Activated CD4-positive, alpha-beta T cell treated with anti-CD3 and anti-CD28 coated beads for 4 hours (primary cell): ENCODE data around the gene CLDN12.

Experiments used
- DNase-seq, 2 donors: peaks; one replicate each; pipeline ENCODE4 v3.0.0-alpha.2; 2020

Gene CLDN12

DNA sequence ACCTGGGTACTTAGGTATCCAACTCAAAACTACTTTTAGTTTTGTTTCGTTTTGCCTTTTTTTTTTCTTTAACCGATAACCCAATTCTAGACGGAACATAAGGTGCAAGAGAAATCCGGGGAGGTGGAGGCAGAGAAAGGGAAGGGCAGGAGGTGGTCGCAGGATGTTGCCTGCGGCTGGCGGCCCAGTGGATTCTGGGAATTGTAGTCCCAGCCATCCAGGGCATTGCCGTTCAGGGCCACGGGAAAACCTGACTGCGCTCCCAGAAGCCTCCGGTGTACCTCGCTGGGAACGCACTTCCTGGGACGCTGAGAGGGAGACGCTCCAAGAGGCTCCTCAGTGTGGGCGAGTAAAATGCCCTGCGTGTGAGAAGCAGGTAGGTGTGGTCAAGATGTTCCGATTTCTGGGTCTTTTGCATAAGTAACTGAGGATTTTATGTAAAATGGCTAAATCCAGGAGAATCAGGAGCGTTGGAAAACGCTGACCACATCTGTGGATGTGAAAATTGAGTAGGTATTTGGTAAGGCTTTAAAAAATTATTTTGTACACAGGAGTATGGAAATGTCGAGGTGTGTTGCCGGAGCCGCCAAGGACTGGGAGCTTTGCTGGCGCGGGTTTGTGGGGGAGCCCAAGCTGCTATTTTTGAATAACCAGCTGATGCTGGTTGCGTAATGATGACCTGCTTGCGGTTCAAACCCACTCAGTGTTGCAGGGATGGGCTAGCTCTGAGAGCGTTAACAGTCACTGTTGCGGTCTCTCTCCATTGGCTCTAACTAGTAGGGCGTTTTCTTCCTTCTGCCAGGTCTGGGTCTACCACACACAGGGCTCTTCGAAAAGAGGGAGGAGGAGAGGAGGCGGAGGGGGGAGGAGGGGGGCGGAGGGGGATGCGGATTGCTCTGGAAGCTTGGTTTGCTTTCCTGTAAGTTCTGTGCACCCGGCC is at the start of gene CLDN12:
Gene CLDN12 (plus strand): TSS at position 288 of the 940 bp plus-strand sequence. CDS start 9,216 bp downstream, outside the sequence.
- peak; percentile 58 to 64 for DNase-seq

DNA sequence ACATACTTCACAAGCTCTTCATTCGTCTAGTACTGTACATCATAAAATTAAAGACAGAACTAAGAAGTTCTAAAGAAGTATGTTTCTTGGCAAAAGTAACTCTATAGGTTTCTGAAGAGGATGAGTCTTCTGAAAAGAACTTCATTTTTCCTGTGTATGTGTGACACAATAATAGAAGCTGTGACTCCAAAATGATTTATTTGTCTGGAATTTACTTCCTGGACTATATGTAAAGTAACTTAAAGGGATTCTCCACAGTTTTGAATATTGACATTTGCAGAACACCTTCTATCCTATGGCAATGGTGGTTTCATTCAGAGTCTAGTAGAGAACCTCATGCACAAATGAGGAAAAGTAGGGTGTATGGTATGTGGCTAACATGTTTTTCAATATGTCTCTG is 19.8 kb upstream of the CLDN12 start:
- no peak for DNase-seq

DNA sequence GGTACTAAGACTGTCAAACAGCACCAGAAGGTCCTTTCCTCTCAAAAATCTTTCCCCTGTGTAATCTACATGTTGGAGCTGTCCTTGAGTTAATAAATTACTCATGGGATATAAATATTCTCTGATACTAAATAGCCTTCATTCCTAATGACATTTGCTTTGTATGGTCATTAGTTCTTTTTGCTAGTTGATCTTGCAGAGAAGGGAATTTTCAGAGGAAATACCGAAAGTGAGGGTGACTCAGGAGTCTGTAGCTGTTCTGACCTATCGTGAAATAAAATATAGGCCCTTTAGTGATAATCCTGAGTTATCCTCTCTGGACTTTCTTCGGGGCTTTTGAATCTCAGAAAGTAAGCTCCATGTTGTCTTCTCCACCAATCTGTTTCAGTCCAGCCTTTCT is 19.4 kb upstream of the CLDN12 start:
- DNase-seq = no peak

DNA sequence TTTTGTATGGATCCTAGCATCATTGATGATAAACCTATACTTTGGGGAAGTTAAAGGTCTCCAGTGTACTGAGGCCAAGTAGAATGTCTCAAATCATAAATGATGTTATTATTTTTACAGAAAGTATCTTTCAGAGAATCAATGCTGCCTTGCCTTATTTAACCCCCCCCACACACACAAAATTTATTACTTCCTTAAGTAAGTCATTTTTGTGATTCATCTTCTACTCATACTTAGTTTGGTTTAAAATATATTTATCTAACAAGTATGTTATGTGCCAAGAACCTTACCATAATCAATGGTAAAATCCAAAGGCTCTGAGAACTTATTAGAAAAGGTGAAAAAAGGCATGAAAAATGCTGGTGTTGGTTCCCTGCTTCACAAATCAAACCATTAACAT is 18.8 kb upstream of the CLDN12 start:
- no peak for DNase-seq

DNA sequence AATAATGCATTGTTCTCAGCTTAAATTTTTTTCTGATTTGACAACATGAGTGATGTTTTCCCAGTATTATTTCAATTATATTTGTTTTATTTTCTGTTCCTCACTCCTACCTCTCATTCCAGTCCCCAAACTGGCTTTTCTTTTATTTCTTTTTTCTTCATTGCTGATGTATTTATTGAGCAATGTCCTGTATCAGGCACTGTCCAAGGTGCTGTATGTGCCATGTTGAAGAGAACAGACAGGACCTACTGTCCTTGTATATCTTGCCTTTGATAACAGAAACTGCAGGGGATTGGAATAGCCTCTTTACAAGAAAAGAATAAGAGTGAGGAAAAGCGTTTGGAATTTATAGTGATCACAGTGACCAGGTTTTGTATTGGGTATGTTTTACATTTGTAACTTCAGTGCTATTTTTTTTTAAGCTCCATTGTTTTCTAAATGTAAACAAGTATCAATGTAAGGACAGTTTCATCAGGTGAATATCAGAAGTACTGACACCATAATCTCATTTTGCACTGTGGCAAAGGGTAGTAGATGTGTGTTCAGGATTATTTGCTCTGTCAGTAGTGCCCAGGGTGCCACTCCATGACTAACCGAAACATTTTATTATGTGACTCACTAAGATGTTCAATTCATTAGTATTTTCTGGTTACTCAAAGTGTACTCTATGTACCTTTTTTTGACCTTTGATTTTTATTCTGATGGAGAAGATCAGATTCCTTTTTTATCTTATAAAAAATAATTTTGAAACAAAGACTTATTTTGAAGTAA is 15.6 kb upstream of the CLDN12 start:
- no peak for DNase-seq

DNA sequence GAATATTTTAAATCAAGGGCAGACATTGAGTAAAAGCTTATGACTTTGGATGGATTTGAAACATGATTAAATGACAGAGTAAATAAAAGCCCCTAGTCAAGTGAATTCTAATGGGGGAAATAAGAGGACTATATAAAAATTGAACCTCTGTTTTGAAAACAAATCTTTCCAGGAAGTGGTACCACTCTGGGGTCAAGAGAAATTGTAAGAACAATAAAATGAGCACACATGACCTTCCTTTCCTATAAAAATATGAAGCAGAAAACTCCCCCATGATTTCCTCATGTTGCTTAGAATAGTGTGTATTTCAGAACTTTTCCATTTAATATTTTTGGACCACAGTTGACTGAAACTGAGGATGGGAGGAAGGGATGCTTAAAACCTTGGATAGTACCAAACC is 12.3 kb upstream of the CLDN12 start:
- DNase-seq = no peak

DNA sequence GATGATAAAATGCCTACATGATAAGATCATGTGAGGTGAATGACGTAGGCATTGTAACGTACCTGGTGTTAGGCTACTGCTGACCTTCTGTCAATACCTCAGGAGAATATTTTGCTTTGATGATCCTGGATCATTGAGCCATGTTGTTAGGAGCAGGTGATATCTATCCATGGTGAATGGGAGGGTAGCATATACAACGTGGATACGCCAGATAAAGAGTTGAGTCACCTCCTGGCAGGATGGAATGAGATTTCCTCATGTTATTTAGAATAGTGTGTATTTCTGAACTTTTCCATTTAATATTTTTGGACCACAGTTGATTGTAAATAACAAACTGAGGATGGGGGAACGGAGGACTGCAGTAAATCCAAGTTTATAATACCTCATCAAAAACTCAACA is 11.8 kb upstream of the CLDN12 start:
- no peak for DNase-seq

DNA sequence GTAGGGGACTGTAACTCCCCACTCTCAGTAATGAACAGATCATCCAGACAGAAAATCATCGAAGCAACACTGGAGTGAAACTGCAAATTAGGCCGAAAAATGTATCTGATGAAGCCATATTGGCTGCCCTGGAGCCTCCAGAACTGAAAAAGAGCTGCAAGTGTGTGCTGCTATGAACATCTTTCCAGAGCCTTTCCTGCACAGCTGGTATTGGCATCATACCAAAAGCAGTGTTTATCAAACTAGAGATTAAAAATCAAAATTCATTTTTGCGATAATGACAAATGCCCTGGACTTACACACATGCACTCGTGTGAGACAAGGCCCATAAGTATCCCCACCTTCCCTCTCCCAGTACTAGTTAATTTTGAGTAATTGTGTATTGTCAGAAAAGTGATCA is 6.8 kb upstream of the CLDN12 start:
- DNase-seq = no peak

DNA sequence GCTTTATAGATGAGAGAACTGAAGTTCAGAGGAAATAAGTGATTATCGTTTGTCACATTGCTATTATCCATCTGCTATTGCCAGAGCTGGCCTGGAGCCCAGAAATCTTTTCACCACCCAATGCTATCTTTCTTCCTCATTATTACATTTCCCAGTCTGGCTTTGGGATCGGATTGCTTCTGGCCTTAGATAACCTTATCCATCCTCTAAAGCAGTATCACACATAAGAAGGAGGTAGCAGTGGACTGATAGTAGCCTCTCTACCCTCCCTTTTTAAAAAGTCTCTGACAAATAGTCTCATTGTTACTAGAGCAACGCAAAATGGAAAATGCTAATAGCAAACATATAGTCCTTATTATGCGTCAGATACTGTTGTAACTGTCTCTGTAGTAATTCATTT is 1.3 kb upstream of the CLDN12 start:
- DNase-seq = no peak

DNA sequence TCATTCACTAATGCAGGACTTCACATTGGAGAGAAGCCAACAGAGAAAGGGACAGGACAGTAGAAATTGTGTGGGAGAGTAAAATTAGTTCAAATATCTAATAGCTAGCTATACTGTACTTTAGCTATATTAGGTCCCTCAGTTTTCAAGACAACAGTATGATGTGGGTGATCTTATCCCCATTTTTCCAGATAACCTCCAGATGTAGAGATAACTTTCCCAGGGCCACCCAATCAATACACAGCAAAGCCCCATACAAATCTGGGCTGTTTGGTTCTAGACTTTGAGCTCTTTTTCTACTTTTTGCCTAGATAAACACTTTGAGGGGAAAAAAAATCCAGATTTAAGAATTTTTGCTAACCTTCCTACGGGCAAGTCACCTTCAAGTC is 482 bp upstream of the CLDN12 start:
- no peak for DNase-seq

DNA sequence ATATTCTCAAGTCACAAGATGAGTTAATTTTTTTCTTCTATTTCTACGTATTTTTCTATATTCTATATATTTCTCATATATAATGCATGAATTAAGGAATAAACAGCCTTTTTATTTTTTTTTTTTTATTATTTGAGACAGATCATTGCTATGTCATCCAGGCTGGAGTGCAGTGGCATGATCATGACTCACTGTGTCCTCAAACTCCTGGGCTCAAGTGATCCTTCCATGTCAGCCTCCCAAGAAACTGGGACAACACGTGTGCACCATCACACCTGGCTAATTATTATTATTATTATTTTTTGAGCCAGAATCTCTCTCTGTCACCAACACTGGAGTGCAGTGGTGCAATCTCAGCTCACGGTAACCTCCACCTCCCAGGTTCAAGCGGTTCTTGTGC is 1.5 kb downstream of the CLDN12 start:
- DNase-seq = no peak

DNA sequence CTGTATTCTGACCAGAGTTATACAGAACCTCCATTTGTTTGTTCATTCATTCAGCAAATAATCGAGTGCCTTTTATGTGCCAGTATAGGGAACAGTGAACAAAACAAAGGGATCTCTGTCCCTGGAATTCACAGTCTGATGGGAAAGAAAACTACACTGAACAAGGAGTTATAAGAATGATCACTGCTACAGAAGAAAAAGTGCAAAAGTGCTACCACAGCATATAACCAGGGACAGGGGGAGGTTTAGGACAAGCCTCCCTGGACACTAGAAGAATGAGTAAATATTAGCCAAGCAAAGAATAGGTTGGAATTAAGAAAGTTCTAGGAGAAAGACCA is 4.2 kb downstream of the CLDN12 start:
- DNase-seq = no peak

DNA sequence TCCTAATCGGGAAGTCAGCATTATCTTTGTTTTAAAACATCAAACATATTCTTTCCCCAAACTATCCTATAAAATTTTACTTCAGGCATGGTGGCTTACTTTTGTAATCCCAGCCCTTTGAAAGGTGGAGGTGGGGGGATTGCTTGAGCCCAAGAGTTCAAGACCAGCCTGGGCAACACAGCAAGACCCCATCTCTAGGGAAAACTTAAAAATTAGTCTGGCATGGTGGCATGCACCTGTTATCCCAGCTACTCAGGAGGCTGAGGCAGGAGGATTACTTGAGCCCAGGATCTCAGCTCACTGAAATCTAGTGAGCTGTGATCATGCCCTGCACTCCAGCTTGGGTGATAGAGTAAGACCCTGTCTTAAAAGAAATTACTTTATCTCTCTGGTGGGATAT is 4.9 kb downstream of the CLDN12 start:
- DNase-seq = no peak

DNA sequence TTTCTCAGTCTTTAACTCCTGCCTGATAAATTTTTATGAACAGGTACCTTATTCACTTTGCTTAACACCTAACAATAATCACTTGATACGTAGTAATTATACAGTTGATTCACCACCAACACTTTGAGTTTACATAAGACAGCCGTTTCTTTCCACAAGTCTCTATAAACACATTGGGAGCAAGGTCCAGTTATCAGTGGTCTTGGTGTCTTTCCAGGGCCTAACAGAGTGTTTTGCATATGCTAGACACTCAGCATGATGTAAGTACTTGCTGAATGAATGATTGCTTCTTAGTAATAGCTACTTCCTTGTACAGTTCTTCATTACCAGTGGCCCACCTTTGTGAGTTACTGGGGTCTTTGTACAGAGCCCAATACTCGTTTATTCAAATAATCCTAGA is 6.4 kb downstream of the CLDN12 start:
- no peak for DNase-seq

DNA sequence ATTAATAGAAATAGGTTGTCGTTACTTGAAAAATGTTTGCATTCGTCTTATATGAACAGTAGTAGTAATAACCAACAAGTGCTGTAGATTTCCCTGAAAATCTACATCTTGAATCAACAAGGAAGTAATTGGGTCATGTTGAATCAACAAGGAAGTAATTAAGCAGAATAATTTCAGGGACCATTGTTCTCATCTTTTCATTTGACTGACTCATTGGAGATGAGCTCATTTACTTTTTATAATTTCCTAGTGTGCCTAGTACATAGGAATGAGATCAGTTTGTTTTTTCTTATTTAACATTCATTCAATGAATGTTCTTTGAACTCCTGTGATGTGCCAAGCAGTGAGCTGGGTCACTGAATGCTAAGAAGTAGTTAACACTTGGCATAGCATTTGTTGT is 8.2 kb downstream of the CLDN12 start:
- no peak for DNase-seq

DNA sequence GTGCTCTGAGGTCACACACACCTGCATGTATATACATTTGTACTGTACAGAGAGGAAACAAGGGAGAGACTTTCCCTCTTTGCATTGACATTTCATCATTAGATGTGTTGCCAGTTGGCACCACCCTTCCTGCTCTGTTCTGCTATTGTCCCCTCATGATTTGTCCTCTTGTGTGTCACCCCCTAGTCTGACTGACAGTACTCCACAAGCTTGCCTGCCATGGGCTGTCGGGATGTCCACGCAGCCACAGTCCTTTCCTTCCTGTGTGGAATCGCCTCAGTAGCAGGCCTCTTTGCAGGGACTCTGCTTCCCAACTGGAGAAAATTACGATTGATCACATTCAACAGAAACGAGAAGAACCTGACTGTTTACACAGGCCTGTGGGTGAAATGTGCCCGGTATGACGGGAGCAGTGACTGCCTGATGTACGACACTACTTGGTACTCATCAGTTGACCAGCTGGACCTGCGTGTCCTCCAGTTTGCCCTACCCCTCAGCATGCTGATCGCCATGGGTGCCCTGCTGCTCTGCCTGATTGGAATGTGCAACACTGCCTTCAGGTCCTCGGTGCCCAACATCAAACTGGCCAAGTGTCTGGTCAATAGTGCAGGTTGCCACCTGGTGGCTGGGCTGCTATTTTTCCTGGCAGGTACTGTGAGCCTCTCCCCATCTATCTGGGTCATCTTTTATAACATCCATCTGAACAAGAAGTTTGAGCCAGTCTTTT is 9.4 kb downstream of the CLDN12 start:
- DNase-seq = peak in 1 of 2 donors; percentile 11

DNA sequence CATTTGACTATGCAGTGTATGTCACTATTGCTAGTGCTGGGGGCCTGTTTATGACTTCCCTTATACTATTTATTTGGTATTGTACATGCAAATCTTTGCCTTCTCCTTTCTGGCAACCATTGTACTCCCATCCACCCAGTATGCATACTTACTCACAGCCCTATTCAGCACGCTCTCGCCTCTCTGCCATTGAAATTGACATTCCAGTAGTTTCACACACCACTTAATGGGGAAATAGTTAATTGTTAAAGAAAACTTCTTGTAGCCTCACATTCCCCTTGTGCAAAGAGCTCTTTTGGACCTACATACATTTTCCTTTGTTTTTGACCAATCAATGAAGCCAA is 9.9 kb downstream of the CLDN12 start:
- DNase-seq = no peak

DNA sequence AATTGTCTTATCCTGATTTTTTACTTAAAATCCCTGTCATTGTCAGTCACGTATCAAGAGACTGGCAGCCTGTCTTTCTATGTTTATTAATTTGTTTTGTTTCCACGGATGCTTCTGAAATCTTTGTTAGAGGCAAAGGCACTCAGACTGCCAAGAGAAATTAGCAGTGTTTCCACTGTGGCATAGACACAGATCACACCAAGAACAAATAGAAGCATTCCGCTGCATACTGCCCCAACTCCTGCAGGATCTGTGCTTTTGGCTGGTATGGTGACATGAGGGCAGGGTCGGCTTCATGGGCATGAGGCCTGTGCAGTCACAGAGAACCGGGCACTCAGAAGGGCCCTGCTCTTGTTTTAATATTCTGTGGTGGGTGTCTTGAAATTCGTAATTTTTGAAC is 18.4 kb downstream of the CLDN12 start:
- no peak for DNase-seq

DNA sequence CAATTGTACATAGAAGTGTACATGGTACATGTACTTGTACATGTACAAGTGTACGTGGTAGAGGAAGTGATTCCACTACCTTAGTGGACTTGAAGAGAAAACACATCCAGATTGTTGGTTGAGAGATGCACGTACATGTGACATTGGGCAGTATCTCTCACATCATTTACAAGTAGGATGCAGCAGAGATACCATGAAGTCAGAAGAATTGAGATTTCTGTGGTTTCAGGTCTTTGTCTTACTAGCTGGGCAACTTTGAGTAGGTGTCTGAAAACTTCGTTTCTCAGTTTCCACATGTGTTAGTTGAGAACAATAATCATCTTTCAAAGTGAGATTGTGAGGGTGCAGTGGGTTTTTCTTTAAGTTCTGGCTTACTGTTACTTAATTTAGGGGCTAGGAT is 21.5 kb downstream of the CLDN12 start:
- DNase-seq = no peak

DNA sequence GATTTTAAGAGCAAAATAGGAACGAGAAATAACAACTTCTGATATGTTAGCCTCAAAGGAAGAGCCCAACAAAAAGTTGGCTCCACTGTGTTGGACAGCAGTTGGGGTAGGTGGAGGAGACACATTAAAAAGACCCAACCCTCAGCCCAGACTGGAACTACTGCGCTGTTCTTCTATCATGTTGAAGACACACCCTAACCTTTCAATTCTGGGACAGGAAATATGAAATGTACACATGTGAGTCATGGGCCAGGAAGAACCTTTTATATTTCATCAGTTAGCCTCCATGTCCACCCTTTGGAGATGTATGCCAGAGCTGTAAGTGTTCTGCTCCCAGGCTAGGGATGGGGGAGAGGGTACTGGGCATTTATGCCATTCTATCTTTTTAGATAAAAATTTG is 22.1 kb downstream of the CLDN12 start:
- DNase-seq = no peak

DNA sequence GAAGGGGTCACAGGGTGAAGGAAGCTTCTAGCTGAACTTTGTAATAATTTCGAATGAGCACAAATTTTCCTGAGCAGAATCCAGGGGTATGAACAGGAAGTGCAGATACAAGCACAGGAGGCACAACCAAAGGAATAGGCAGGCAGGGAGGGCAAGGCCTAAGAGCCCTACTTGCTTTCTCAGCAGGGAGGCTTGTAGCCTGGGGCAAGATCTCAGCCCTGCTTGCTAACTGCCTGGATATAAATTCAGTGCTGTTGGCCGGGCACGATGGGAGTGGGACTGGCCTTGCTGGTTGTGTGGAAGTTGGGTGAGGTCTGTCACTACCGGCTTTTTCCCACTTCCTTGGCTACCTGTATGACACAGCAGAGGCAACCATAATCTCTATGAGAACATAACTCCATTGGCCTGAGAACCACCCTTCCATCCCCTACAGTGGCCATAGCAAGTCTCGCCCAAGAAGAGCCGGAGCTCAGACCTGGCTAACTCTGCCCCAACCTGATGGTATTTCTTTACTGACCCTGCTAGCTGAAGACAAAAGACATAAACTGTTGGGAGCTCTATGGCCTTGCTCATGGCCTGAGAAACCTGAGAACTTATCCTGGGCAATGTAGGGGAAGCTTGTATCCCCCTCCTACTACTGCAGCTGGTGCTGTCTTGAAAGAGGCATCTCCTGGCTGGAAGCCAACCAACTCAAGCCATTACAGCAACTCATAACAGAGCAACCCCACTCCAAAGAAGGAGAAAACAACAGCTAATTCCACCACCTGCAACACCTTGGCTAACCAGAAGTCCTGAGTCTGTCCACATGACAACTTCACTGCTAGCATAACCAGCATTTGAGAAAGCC is 27.6 kb downstream of the CLDN12 start:
- no peak for DNase-seq

DNA sequence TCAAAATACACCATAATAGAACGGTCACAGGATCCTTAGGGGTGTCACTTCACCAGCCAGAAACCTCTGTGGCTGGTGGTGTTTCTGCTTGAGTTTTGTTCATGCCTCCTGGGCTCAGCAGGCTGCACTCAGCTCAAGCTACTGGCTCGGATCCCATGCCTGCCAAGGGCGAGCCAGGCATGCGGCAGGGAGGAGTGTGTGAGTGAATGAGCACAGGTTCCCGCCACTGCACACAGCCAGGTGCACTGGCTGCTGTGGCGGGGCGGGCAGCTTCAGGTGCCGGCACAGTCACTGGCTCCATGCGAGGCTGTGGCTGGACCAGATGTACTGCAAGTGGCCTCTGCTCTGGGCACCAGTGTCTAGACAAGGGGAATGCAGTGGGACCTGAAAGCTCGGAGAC is 29.5 kb downstream of the CLDN12 start:
- DNase-seq = no peak

DNA sequence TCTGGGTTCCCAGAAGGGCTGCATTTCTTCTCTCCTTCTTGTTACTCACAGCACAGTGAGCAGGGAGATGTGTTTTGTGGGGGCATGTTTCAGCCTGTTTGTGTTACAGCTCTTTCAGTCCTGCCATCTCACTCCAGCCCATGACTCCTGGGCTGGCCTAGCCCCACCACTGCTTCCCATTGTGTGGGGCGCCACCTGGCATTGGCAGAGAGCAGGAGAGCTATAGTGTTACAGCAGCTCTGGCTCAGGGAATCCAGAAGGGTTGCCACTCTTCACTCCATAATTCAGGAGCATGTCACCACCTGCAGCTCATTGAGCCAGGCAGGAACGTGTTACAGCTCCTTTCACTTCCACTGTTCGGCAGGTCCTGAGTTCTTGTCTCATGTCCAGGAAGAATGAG is 30.0 kb downstream of the CLDN12 start:
- DNase-seq = no peak
